GM12874 (cell line): ENCODE measurements around the gene C1QL4.

Source experiments
- TF ChIP-seq, protein P1 (sequence below): IDR thresholded peaks from 2 replicates; pipeline ENCODE4 v1.5.1; 2011; ENCODE audit warnings: low read depth, mild to moderate bottlenecking, control low read depth, low read length, moderate library complexity; ENCODE audit not compliant: insufficient read depth

The C1QL4 gene

DNA sequence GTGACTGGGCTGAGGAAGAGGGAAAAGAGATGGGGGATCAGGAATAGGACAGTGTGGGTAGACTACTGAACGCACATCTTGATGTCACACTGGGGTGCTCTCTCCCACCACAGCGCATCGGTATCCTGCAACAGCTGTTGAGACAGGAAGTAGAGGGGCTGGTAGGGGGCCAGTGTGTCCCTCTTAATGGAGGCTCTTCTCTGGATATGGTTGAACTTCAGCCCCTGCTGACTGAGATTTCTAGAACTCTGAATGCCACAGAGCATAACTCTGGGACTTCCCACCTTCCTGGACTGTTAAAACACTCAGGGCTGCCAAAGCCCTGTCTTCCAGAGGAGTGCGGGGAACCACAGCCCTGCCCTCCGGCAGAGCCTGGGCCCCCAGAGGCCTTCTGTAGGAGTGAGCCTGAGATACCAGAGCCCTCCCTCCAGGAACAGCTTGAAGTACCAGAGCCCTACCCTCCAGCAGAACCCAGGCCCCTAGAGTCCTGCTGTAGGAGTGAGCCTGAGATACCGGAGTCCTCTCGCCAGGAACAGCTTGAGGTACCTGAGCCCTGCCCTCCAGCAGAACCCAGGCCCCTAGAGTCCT, 6.9 kb downstream of the C1QL4 start:
- TF ChIP-seq, protein P1, sequence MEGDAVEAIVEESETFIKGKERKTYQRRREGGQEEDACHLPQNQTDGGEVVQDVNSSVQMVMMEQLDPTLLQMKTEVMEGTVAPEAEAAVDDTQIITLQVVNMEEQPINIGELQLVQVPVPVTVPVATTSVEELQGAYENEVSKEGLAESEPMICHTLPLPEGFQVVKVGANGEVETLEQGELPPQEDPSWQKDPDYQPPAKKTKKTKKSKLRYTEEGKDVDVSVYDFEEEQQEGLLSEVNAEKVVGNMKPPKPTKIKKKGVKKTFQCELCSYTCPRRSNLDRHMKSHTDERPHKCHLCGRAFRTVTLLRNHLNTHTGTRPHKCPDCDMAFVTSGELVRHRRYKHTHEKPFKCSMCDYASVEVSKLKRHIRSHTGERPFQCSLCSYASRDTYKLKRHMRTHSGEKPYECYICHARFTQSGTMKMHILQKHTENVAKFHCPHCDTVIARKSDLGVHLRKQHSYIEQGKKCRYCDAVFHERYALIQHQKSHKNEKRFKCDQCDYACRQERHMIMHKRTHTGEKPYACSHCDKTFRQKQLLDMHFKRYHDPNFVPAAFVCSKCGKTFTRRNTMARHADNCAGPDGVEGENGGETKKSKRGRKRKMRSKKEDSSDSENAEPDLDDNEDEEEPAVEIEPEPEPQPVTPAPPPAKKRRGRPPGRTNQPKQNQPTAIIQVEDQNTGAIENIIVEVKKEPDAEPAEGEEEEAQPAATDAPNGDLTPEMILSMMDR: no peak

DNA sequence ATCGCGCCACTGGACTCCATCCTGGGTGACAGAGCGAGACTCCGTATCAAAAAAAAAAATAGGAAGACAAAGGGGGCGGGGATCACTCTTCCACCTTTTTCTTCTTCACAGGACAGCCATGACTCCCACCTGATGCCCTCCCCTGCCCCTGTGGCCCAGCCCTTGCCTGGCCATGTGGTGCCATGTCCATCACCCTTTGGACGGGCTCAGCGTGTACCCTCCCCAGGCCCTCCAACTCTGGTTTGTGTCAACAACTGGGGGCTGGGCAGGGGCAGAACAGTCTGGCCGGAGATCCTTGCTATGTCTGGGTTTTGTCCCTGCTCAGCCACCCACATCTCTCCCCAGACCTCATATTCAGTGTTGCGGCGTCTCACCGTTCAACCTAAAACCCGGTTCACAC, 8.2 kb downstream of the C1QL4 start:
- TF ChIP-seq, protein P1: no peak

DNA sequence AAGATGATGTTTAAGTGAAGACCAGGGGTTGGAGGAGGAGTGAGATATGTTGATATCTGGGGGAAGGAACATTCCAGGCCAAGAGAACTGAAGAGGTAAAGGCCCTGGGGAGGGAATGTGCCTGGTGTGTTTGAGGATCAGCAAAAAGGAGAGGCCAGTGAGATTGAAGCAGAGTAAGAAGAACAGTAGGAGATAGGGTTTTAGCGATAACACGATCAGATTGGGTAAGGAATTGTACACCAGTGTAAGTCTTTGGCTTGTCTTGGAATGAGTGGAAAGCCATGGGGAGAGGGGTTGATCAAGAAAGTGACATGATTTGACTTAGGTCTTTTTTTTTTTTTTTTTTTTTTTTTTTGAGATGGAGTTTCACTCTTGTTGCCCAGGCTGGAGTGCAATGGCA, 9.1 kb downstream of the C1QL4 start:
- TF ChIP-seq, protein P1: no peak

DNA sequence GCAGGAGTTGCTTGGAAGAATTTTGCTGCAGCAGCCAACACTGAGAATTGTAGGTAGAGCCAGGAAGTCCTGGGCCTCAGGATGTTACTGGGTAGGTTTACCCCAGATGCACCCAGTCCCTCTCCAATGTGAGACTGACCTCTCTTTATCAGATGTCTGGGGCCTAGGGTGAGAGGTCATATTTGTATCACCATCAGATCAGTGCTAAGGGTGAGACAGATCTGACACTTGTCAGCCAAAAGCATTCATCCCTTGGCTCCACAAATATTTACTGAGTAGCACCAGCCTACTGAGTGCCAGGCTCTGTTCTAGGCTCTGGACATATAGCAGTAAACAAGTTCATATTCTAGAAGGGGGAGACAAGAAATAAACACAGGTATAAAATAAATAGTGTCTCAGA, 9.6 kb downstream of the C1QL4 start:
- TF ChIP-seq, protein P1: no peak

DNA sequence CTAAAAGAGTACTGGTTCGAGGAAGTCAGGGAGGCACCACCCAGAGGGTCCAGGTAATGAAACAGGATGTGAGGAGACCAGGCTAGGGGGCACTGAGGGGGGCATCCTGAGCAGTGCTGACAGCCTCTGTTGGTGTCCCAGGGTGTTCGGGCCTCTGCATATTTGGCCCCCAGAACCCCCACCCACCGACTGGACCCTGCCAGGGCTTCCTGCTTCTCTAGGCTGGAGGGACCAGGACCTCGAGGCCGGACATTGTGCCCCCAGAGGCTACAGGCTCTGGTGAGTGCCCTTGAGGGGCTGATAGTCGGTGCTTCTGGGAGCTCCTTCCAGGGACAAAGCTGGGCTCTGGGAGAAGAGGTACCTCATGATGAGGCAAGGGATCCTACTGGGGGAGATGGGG, 11.4 kb downstream of the C1QL4 start:
- TF ChIP-seq, protein P1: no peak

DNA sequence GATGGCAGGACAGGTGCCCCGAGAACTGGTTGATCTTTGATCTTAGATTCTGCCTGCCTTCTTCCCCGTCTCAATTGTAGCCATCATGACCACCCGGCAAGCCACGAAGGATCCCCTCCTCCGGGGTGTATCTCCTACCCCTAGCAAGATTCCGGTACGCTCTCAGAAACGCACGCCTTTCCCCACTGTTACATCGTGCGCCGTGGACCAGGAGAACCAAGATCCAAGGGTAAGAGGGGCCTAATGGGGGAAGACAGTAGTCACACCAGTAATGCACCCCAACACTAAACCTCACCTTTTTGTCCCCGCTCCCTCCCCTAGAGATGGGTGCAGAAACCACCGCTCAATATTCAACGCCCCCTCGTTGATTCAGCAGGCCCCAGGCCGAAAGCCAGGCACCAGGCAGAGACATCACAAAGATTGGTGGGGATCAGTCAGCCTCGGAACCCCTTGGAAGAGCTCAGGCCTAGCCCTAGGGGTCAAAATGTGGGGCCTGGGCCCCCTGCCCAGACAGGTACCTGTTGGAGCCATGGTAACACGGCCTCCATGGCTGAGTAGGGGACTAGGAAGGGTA, 13.4 kb downstream of the C1QL4 start:
- TF ChIP-seq, protein P1: no peak

DNA sequence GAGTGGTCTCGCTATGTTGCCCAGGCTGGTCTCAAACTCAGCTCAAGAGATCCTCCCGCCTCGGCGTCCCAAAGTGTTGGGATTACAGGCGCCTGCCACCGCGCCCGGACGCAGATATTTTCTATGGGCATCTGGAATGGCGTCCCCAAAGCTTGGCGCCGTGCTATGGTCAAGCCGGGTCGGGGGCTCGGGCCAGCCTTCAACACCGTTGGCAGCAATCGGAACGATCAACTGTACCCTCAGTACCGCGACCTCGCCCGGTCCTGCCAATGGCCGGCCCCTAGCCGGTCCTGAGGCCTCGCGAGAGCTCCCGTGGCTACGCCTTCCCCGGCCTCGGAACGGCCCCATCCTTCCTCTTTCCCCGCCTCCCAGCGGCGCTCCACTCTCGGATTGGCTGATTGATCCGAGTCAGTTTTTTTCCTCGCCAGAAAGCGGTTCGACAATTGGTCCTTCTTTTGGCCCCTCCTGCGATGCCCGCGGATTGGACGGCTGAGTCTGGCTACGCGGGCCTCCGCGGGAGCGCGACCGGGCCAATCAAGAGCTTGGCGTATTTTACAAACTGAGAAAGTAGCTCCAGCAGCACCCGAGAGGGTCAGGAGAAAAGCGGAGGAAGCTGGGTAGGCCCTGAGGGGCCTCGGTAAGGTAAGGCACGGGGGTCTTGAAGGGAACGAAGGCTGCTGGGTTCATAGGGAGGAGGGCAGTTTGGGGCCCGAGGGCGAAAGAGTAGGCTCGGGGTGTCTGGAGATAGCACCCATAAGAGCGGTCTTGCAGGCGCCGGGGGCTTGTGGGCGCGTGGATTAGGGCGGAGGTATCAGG, 14.1 kb downstream of the C1QL4 start, which contains the start of gene TROAP:
Gene TROAP, plus strand, starts transcription at position 548 of the 816 bp plus-strand sequence. CDS start 354 bp downstream, outside the sequence.
- TF ChIP-seq, protein P1: no peak
